GM18907 (cell line): ENCODE data around the gene ZBTB21.
"Not testable (repeated sequence)": the region's sequence is repeated elsewhere in the genome, so short reads cannot be mapped to it uniquely, and the experiment has no call there.

Experiments used
- ATAC-seq: cut with Tn5 transposase; IDR thresholded peaks from one replicate; pipeline ENCODE4 v1.9.1; 2021; ENCODE audit warnings: mild to moderate bottlenecking, moderate library complexity; ENCODE audit not compliant: unreplicated experiment

ZBTB21 gene

GRCh38 chr21:41995577-41995976 is 14.6 kb downstream of the ZBTB21 start:
- no peak for ATAC-seq

- not testable (repeated sequence) for ATAC-seq
Observed at GRCh38 chr21:41994613-41995012, 15.5 kb downstream of the ZBTB21 start.

GRCh38 chr21:41993744-41994143 is 16.4 kb downstream of the ZBTB21 start:
- no peak for ATAC-seq

- ATAC-seq = no peak
Observed at GRCh38 chr21:41992576-41992975, 17.6 kb downstream of the ZBTB21 start.

- ATAC-seq = no peak
Observed at GRCh38 chr21:41991659-41992058, 18.5 kb downstream of the ZBTB21 start.

- ATAC-seq = no peak
Observed at GRCh38 chr21:41989698-41990097, 20.5 kb downstream of the ZBTB21 start.

GRCh38 chr21:41987310-41987709 is 22.9 kb downstream of the ZBTB21 start:
- no peak for ATAC-seq

GRCh38 chr21:41985662-41986416 is 24.3 kb downstream of the ZBTB21 start:
- no peak for ATAC-seq

GRCh38 chr21:41983229-41983628 is 26.9 kb downstream of the ZBTB21 start:
- ATAC-seq = no peak

- no peak for ATAC-seq
Observed at GRCh38 chr21:41980561-41980960, 29.6 kb downstream of the ZBTB21 start.

- no peak for ATAC-seq
Observed at GRCh38 chr21:41979751-41980369, 30.3 kb downstream of the ZBTB21 start.

GRCh38 chr21:41979335-41979734 is 30.8 kb downstream of the ZBTB21 start:
- no peak for ATAC-seq

- ATAC-seq = no peak
Observed at GRCh38 chr21:41977034-41977950, 32.9 kb downstream of the ZBTB21 start.

- no peak for ATAC-seq
Observed at GRCh38 chr21:41976611-41977010, 33.5 kb downstream of the ZBTB21 start.

GRCh38 chr21:41975391-41976272 is 34.5 kb downstream of the ZBTB21 start:
- ATAC-seq = no peak

- ATAC-seq = no peak
Observed at GRCh38 chr21:41974752-41975053, 35.5 kb downstream of the ZBTB21 start.

- no peak for ATAC-seq
Observed at GRCh38 chr21:41973861-41974751, 36.1 kb downstream of the ZBTB21 start.

- ATAC-seq = no peak
Observed at GRCh38 chr21:41973427-41973831, 36.7 kb downstream of the ZBTB21 start.

GRCh38 chr21:41972511-41973205 is 37.5 kb downstream of the ZBTB21 start:
- ATAC-seq = no peak
